Urinary bladder (tissue), 4 donors: Measurements from ENCODE around the gene HSPA12B. TPM values are rescaled to one million over a fixed set of nuclear protein-coding genes. Genes with fewer than 3 reads are reported as not detected.

ENCODE experiments used
- DNase-seq: peaks from one replicate; pipeline ENCODE4 v3.0.0-alpha.2; 2015; ENCODE audit errors: extremely low spot score
- H3K27ac ChIP-seq: one replicate; pipeline ENCODE4 v1.5.1; 2013; ENCODE audit warnings: low read depth, mild to moderate bottlenecking, moderate library complexity
- H3K36me3 ChIP-seq: one replicate; pipeline ENCODE4 v1.6.1; 2013; ENCODE audit warnings: mild to moderate bottlenecking, moderate library complexity; ENCODE audit not compliant: insufficient read depth
- H3K4me1 ChIP-seq: one replicate; pipeline ENCODE4 v1.6.1; 2013; ENCODE audit warnings: mild to moderate bottlenecking, moderate library complexity; ENCODE audit not compliant: insufficient read depth
- H3K4me3 ChIP-seq: one replicate; pipeline ENCODE4 v1.5.1; 2013; ENCODE audit warnings: low read depth, low read length
- WGBS: extraction: QIAGEN DNeasy Blood & Tissue Kit; methylation state at CpG from one replicate; pipeline ENCODE4 v1.1.7; 2013; 5-methylcytosine and 5-hydroxymethylcytosine counted together
- polyA plus RNA-seq: library from polyadenylated mRNA; stranded (reverse); fragments of 200-250 nt; gene quantifications from one replicate; pipeline ENCODE4 v1.2.3, GENCODE V29; 2013
- total RNA-seq: library from RNA; depleted of rRNA; stranded (reverse); fragments of >200 nt; gene quantifications from one replicate; pipeline ENCODE4 v1.2.3, GENCODE V29; 2014
- donor health status: healthy with polysubstance abuse.
- donor health status: healthy.

The HSPA12B gene
- total and polyA plus RNA-seq, 2 donors = 10.7 to 11.8 TPM

DNA sequence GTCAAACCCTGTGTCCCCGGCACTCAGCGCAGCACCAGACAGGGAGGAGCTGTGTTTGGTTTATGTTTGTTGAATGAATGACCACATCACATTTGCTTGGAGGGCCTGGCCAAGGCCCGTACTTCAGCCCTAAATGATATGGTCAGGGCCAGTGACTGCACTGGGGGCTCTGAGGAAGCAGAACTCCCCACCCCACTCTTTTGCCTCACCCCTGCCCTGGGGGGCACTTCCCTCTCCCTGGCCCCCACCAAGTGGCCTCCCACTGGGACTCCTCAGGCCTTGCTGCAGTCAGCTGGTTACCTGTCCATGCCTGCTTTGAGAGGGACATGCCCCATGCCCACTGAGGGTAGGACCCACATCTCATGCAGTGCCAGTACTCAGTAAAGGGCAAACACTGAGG, 32.2 kb downstream of the HSPA12B start:
- H3K27ac ChIP-seq = no peak overlapping the region
- 80% methylated on average over 3 of the region's 3 CpGs for whole genome bisulfite sequencing
- H3K36me3 ChIP-seq = no peaks in the 10 kb centered on the region
- H3K4me1 ChIP-seq = no peaks in the 10 kb centered on the region
- H3K4me3 ChIP-seq = no peak overlapping the region
- DNase-seq = no peak

DNA sequence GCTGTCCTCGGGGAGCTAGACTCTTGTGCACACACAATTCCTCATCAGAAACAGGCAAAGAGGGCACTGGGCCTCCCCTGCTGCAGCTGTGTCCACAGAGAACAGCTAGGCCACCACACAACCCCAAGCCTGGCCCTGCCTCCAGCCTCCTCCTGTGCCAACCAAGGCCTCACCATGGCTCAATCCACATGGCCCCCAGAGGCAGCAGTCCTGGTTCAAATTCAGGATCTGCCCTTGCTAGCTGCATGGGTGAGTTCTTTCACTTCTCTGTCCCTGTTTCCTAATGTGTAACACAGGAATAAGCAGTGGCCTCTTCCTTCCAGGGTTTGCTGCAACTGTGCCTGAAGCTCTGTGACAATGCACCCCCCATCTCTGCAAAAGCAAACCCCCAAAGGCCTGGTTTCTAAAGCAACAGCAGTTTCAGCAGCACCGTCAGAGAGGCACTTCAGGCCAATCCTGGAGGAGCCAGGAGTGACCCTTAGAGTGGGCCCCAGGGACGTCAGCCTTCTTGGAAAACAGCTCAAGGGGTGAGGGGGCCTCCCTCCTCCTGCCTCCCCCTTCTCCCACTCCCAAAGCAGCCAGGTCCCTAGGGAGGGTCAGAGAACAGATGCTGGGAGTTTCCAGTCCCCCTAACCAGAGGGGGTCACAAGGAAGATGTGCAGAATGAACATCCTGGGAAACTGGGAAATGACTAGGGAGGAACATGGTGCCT, 32.8 kb downstream of the HSPA12B start:
- Histone ChIP-seq H3K4me3 (no peak overlapping the region), H3K4me1 (no peaks in the 10 kb centered on the region), H3K27ac (no peak overlapping the region), H3K36me3 (no peaks in the 10 kb centered on the region)
- whole genome bisulfite sequencing = 61% methylated on average over 3 of the region's 3 CpGs
- DNase-seq = no peak

DNA sequence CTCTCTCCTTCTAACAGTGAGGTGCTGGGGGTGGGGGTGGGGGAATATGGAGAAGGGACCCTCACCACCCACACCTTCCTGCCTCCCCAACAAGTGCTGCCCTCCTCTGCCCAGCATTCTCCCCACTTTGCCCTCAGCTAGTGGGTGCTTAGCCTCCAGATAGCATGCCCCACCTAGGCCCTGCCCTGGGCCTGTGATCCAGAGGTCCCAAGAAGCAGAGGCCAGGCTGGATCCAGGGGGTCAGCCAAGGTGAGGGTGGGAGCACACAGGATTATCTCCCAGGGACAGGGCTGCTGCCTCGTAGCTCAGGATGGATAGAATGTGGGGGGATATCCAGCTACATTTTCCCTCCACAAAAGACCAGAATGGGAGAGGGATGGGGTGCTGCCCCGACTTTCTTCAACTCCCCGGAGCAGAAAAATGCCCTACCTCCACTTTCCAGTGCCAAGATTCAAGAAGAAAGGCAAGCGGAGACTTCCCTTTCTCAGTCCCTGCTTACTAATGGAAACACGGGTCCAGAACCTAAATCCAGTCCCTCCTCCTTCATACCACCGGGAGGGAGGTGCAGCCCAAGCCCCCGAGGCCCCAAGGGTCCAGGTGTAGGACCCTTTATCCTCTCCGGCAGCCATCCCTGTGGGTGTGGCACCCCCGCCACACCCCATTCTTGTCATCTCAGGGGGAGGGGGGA, 34.1 kb downstream of the HSPA12B start:
- WGBS = 18% methylated on average over 9 of the region's 9 CpGs
- Histone ChIP-seq H3K4me1 (no peaks in the 10 kb centered on the region), H3K27ac (no peak overlapping the region)

DNA sequence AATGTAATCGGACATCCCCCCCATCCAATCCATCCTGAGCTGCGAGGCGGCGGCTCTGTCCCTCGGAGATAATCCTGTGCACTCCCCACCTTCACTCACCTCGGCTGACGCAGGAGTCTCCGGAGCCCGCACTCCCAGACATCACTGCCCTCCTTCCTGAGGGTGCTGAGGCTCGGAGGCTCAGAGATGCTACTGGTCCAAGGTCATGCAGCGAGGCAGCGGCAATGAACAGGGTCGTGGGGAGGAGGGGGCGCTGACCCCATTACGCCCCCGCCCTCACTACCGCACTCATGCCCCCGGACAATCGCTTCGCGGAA, 34.6 kb downstream of the HSPA12B start:
- Histone ChIP-seq H3K4me1 (no peaks in the 10 kb centered on the region), H3K36me3 (no peaks in the 10 kb centered on the region), H3K27ac (no peak overlapping the region), H3K4me3 (peak overlapping the region; percentile 59)
- under 1% methylated on average over 21 of the region's 21 CpGs for WGBS
- no peak for DNase-seq

More for the DNA sequence above, 34.1 kb downstream of the HSPA12B start:
- no peak for DNase-seq
- H3K4me3 ChIP-seq = peak overlapping the region; percentile 59
- no peaks in the 10 kb centered on the region for H3K36me3 ChIP-seq

DNA sequence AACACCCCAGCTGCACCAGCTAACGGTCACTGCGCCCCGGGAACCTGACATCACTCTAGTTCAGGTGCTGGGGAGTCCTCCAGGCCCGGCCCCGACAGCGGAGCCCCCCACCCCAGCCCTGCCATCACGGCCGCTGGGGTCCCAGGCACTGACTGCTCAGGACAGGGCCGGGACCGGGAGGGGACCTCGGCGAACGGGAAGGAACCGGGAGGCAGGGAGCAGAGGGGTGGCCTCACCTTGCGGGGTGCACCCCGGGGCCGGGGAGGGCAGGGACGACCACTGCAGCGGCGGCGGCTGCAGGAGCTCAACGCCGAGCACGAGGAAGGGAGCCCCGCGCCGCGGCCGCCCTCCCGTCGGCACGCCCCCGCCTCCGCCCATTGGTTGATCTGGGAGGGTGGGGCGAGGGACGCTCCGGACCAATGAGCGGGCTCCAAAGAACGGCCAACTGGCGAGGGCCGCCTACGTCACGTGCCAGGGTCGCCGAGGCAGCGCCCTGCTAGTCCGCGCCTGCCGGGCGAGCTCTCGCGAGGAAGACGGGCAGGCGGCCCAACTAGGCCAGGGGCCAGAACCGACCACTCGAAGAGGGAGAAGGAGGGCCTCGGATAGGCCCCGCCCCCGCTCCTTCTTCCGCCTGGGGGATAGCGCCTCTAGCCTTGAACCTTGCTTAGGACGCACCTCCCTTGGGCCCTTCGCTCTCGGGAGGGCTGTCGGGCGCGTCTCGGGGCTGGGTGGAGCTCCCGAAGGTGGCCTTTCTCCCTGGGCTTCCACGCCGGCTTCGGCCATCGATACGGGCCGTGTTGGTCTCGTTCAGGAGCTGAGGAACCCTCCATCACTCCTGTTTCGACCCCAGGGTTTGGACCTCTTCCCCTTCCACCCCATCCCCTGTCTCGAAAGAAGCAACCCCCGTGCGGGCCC, 35.2 kb downstream of the HSPA12B start, which contains the start of gene ADISSP:
Gene ADISSP (minus strand): TSS at position 327 of the 915 bp plus-strand sequence. CDS start 7,653 bp downstream, outside the sequence.
- Histone ChIP-seq H3K4me3 (peak within 1 kb of the TSS; percentile 59), H3K27ac (peak within 1 kb of the TSS; percentile 73), H3K36me3 (no peaks in the 10 kb centered on the region), H3K4me1 (no peaks in the 10 kb centered on the region)
- WGBS = under 1% methylated on average over 80 of the region's 80 CpGs
- peak; percentile 88 for DNase-seq

DNA sequence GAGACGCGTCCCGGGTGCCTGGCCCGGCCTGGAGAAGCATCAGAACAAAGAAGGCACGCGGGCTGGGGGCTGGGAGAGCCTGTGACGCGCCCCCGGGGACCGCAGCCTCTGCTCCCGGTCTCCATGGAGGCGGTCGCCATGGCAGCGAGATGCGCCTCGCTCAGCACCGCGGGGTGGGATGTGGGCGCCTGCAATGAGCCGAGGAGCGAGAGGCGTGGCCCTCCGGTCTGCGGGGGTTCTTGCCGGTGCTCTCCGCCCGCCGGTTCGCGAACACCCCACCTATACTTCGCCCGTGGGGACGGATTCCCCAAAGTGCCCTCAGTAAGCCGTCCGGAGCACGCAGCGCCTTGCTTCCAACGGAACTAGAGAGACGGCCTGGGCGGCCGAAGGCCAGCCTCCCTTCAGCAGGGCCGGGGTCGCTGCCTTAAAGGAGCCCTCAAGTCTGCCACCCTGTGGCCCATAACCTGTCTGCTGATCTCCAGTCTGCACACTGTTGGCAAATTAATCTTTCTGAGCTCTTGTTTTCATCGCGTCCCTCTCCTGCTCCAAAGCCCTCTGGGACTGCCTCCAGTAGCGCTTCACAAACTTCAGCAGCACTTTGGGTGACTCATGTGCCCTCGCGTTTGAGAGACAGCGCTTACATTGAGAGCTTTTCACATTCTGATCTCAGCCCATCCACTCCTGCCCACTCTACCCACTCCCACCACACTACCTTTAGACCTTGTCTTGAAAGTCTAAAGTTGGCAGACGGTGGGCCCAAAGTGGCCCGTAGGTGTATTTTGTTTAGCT, 36.1 kb downstream of the HSPA12B start:
- peak overlapping the region; percentile 51 for H3K4me3 ChIP-seq
- 1% methylated on average over 51 of the region's 51 CpGs for WGBS
- no peaks in the 10 kb centered on the region for H3K4me1 ChIP-seq
- H3K27ac ChIP-seq = peak overlapping the region; percentile 73
- no peak for DNase-seq
- H3K36me3 ChIP-seq = no peaks in the 10 kb centered on the region

DNA sequence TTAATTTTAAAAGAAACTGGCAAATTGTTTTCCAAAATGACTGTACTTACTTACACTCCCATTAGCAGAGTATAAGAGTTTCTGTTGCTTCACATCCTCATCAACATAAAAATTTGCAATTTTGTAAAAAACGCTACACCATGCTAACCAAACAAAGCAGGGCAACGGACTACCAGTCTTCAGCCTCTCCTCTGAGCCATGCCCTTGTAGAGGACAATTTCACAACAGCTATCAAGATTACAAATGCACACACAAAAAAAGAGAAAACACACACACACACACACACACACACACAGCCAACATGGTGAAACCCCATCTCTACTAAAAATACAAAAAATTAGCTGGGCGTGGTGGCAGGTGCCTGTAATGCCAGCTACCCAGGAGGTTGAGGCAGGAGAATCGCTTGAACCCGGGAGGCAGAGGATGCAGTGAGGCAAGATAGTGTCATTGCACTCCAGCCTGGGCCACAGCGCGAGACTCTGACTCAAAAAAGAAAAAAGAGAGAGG, 39.1 kb downstream of the HSPA12B start:
- H3K36me3 ChIP-seq = no peaks in the 10 kb centered on the region
- no peak for DNase-seq
- no peaks in the 10 kb centered on the region for H3K4me1 ChIP-seq
- no peak overlapping the region for H3K27ac ChIP-seq
- WGBS = 84% methylated on average over 7 of the region's 7 CpGs
- H3K4me3 ChIP-seq = no peak overlapping the region

DNA sequence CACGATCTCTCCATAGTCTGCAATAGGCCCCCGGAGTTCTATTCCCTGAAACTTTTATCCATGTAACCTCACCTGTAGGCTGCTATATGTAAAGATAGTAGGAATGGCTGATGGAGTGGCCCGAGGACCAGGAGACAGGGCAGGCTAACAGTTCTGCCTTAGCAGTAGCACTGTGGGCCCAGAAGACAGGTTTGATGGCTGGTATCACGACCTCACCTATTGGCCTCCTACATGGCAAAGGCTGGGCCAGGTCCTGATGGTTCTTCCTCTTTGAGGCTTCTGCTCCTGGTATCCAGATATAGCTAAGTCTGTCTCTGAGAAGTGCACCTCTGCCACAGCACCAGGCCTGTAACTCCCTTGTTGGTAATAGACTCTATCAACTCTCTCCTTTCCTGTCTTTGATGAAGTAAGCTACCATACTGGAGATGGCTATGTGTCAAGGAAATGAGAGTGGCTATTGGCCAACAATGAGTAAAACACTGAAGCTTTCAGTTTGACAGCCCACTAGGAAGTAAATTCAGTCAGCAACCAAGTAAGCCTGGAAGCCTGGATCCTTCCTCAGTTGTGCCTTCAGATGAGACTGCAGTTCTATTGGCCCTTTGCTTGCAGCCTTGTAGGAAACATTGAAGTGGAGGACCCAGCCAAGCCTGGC, 43.1 kb downstream of the HSPA12B start:
- Histone ChIP-seq H3K27ac (no peak overlapping the region), H3K4me1 (peaks cover 2% of the 10 kb centered on the region), H3K36me3 (no peaks in the 10 kb centered on the region), H3K4me3 (no peak overlapping the region)
- no peak for DNase-seq
- WGBS = 87% methylated on average over 4 of the region's 4 CpGs

DNA sequence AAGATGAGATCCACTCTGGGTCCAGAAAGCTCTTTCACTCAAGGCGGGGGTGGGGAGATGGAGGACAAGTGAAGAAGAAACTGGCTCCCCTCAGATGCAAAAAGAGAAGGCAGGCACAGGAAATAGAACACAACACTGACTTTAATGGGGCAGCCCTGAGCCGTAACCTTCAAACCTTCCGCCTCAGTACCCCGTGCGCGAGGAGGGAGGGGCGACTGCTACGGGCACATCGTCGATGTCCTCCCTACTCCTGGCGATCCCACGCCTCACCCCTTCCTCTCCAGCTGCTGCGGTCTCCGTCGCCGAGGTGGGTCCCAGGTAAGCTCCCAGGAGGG, 44.9 kb downstream of the HSPA12B start:
- H3K4me3 ChIP-seq = peak overlapping the region; percentile 37
- peaks cover 2% of the 10 kb centered on the region for H3K4me1 ChIP-seq
- DNase-seq = no peak
- no peak overlapping the region for H3K27ac ChIP-seq
- 11% methylated on average over 16 of the region's 16 CpGs for whole genome bisulfite sequencing
- no peaks in the 10 kb centered on the region for H3K36me3 ChIP-seq

DNA sequence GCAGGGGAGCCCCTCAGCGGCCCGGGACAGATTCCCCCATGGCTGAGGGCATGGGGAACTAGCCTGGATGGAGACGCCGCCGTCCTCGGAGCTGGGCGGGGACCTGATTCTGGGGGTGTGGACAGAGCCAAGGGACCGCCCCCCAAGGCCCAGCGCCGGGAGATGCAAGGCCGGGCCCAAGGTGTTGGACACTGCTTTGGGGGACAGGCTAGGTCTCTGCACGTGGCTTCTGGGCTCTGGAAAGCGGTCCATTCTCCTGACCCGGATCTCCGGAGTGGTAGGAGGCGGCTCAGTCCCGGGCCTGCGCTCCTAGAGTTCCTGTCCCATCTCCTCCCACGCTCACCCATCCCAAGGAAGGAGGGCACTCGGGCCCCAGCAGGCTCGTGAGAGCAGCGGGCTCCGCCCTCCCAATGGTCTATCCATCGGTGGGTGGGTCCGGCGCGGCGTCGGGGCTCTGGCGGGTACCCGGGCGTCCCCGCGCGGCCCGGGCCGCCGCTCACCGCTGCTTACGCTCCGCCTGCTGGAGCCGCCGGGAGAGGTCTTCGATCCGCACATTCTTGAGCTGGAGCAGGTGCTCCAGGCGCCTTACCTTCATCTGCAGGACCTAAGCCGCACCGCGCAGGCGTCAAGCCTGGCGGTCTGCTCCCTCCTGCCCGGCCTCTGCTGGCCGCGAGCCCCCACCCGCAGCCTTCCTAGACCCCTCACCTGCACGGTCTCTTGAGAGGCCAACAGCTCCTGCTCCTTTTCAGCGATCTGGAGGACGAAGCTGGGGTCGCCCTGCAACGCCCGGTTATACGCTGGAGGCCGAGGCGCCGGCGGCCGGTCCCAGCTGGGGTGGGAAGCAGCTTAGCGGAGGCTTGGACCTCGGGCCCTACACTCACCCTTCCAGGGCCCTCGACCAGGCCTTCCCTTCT, 45.5 kb downstream of the HSPA12B start:
- Histone ChIP-seq H3K36me3 (no peaks in the 10 kb centered on the region), H3K4me3 (peak overlapping the region; percentile 37), H3K4me1 (peaks cover 2% of the 10 kb centered on the region), H3K27ac (no peak overlapping the region)
- no peak for DNase-seq
- WGBS = 3% methylated on average over 70 of the region's 70 CpGs

DNA sequence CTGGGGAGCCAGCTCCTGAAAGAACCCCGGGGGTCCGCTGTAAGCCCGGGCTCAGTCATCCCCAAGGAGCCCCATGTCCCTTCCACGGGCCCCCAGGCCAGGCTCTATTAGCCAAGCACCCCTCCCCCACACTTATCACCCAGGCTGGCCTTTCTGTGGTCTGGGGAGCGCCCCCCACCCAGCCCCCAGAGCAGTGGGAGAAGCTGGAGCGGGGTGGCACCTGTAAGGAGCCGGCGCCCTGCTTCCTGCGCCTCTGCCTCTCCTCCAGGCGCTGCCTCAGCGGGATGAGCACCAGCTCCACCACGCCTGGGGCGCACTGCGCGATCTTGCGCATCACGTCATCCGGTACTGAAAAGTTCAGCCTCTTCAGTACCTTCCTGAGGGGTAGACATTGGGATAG, 46.5 kb downstream of the HSPA12B start:
- no peak overlapping the region for H3K4me3 ChIP-seq
- H3K4me1 ChIP-seq = peaks cover 2% of the 10 kb centered on the region
- no peak for DNase-seq
- H3K36me3 ChIP-seq = no peaks in the 10 kb centered on the region
- H3K27ac ChIP-seq = no peak overlapping the region
- WGBS = 31% methylated on average over 18 of the region's 18 CpGs
